BE2C (cell line): ENCODE results near the gene DRC1.

ENCODE experiments used
- DNase-seq: peaks from one replicate; pipeline ENCODE4 v3.0.0-alpha.2; 2020
- H3K27me3 ChIP-seq: fragments of 250-450 bp; sonication (Bioruptor Pico); 2 replicates; pipeline ENCODE4 v1.5.1; 2020; ENCODE audit warnings: mild to moderate bottlenecking
- H3K36me3 ChIP-seq: fragments of 250-450 bp; sonication (Bioruptor Pico); 2 replicates; pipeline ENCODE4 v1.5.1; 2020; ENCODE audit warnings: mild to moderate bottlenecking
- H3K4me1 ChIP-seq: fragments of 250-450 bp; sonication (Bioruptor Pico); 2 replicates; pipeline ENCODE4 v1.5.1; 2020
- H3K4me3 ChIP-seq: 2 replicates; pipeline ENCODE4 v1.5.1; 2011; ENCODE audit warnings: low read depth, low read length
- H3K9me3 ChIP-seq: fragments of 250-450 bp; sonication (Bioruptor Pico); 2 replicates; pipeline ENCODE4 v1.5.1; 2020
- CTCF ChIP-seq: IDR thresholded peaks from 2 replicates; pipeline ENCODE4 v1.5.1; 2012; ENCODE audit warnings: mild to moderate bottlenecking, low read depth, low read length

The DRC1 gene

GRCh38 chr2:26432363-26432762 lies 30.6 kb downstream of the DRC1 start:
- no peaks in the 10 kb centered on the region for H3K27me3 ChIP-seq
- no peaks in the 10 kb centered on the region for H3K9me3 ChIP-seq
- TF ChIP-seq CTCF = no peak
- no peak for DNase-seq
- no peaks in the 10 kb centered on the region for H3K4me1 ChIP-seq
- H3K36me3 ChIP-seq = no peaks in the 10 kb centered on the region
- no peak overlapping the region for H3K4me3 ChIP-seq

- H3K4me1 ChIP-seq = no peaks in the 10 kb centered on the region
- TF ChIP-seq CTCF = no peak
- no peaks in the 10 kb centered on the region for H3K9me3 ChIP-seq
- H3K36me3 ChIP-seq = no peaks in the 10 kb centered on the region
- no peak for DNase-seq
- H3K27me3 ChIP-seq = no peaks in the 10 kb centered on the region
- no peak overlapping the region for H3K4me3 ChIP-seq
These were observed 31.1 kb downstream of the DRC1 start for GRCh38 chr2:26432859-26433258.

GRCh38 chr2:26435106-26435505 lies 33.4 kb downstream of the DRC1 start:
- H3K36me3 ChIP-seq = no peaks in the 10 kb centered on the region
- no peak overlapping the region for H3K4me3 ChIP-seq
- no peak for DNase-seq
- H3K27me3 ChIP-seq = no peaks in the 10 kb centered on the region
- no peaks in the 10 kb centered on the region for H3K9me3 ChIP-seq
- H3K4me1 ChIP-seq = peaks cover 4% of the 10 kb centered on the region; the same call in 1 of the 2 replicates
- TF ChIP-seq CTCF = no peak

- TF ChIP-seq CTCF = peak; percentile 9; the same call in 1 of the 2 replicates
- no peak overlapping the region for H3K4me3 ChIP-seq
- no peaks in the 10 kb centered on the region for H3K27me3 ChIP-seq
- no peak for DNase-seq
- no peaks in the 10 kb centered on the region for H3K9me3 ChIP-seq
- peaks cover 4% of the 10 kb centered on the region; the same call in 1 of the 2 replicates for H3K4me1 ChIP-seq
- H3K36me3 ChIP-seq = no peaks in the 10 kb centered on the region
These were observed 36.8 kb downstream of the DRC1 start for GRCh38 chr2:26438526-26438925.

- Histone ChIP-seq H3K27me3 (no peaks in the 10 kb centered on the region), H3K4me1 (peaks cover 4% of the 10 kb centered on the region; the same call in 1 of the 2 replicates), H3K4me3 (no peak overlapping the region), H3K36me3 (no peaks in the 10 kb centered on the region), H3K9me3 (no peaks in the 10 kb centered on the region)
- DNase-seq = no peak
- TF ChIP-seq CTCF = no peak
These were observed 37.2 kb downstream of the DRC1 start for GRCh38 chr2:26438926-26439325.

- no peaks in the 10 kb centered on the region for H3K27me3 ChIP-seq
- no peaks in the 10 kb centered on the region for H3K9me3 ChIP-seq
- no peak for TF ChIP-seq CTCF
- DNase-seq = no peak
- H3K4me1 ChIP-seq = peaks cover 4% of the 10 kb centered on the region; the same call in 1 of the 2 replicates
- no peaks in the 10 kb centered on the region for H3K36me3 ChIP-seq
- no peak overlapping the region for H3K4me3 ChIP-seq
These were observed 40.6 kb downstream of the DRC1 start for GRCh38 chr2:26442301-26442700.
